Dendritic cell treated with granulocyte-macrophage colony-stimulating factor and Interleukin-4, amounts not matched to agents 40 ng/mL and 50 ng/mL, for 4 days (primary cell): ENCODE data around the gene DYSF.

Experiments
- H3K27ac Mint-ChIP-seq: one replicate; pipeline ENCODE4 v1.8.0; 2022; ENCODE audit warnings: mild to moderate bottlenecking, mixed read lengths
- H3K27me3 Mint-ChIP-seq: one replicate; pipeline ENCODE4 v1.8.0; 2022; ENCODE audit warnings: mild to moderate bottlenecking, mixed read lengths
- H3K36me3 Mint-ChIP-seq: one replicate; pipeline ENCODE4 v1.8.0; 2022; ENCODE audit warnings: low read depth, mixed read lengths
- H3K4me1 Mint-ChIP-seq: one replicate; pipeline ENCODE4 v1.8.0; 2022; ENCODE audit warnings: low read depth, mixed read lengths
- H3K4me3 Mint-ChIP-seq: one replicate; pipeline ENCODE4 v1.8.0; 2022; ENCODE audit warnings: mild to moderate bottlenecking, moderate library complexity, mixed read lengths
- H3K9me3 Mint-ChIP-seq: one replicate; pipeline ENCODE4 v1.8.0; 2022; ENCODE audit warnings: mixed read lengths
- intact Hi-C: fragments of 100-400 bp; cut with micrococcal nuclease; formaldehyde crosslinking; loops from one replicate; pipeline ENCODE4 v1.15.0; 2022

Gene DYSF

GRCh38 chr2:71693286-71694270 is 240.2 kb downstream of the DYSF start:
- intact Hi-C loops: no loop called here
- Mint-ChIP-seq H3K36me3 (peaks cover 19% of the 10 kb centered on the region), H3K27me3 (peaks cover 14% of the 10 kb centered on the region), H3K4me1 (no peaks in the 10 kb centered on the region), H3K4me3 (no peak overlapping the region), H3K9me3 (no peaks in the 10 kb centered on the region), H3K27ac (no peak overlapping the region)

GRCh38 chr2:71694501-71695234 is 241.3 kb downstream of the DYSF start:
- Mint-ChIP-seq H3K4me1 (no peaks in the 10 kb centered on the region), H3K36me3 (peaks cover 8% of the 10 kb centered on the region), H3K4me3 (no peak overlapping the region), H3K27ac (no peak overlapping the region), H3K9me3 (no peaks in the 10 kb centered on the region), H3K27me3 (peaks cover 14% of the 10 kb centered on the region)
- intact Hi-C loops: no loop called here

GRCh38 chr2:71695235-71696120 is 242.1 kb downstream of the DYSF start:
- peaks cover 12% of the 10 kb centered on the region for H3K27me3 Mint-ChIP-seq
- no peaks in the 10 kb centered on the region for H3K36me3 Mint-ChIP-seq
- H3K4me3 Mint-ChIP-seq: no peak overlapping the region
- intact Hi-C loops: no loop called here
- H3K27ac Mint-ChIP-seq: no peak overlapping the region
- no peaks in the 10 kb centered on the region for H3K4me1 Mint-ChIP-seq
- H3K9me3 Mint-ChIP-seq: no peaks in the 10 kb centered on the region

GRCh38 chr2:71696381-71696780 is 243.0 kb downstream of the DYSF start:
- H3K27ac Mint-ChIP-seq: no peak overlapping the region

GRCh38 chr2:71697106-71698004 is 244.0 kb downstream of the DYSF start:
- no peak overlapping the region for H3K4me3 Mint-ChIP-seq
- H3K27me3 Mint-ChIP-seq: peaks cover 2% of the 10 kb centered on the region
- no peak overlapping the region for H3K27ac Mint-ChIP-seq
- H3K4me1 Mint-ChIP-seq: no peaks in the 10 kb centered on the region
- H3K36me3 Mint-ChIP-seq: no peaks in the 10 kb centered on the region
- no peaks in the 10 kb centered on the region for H3K9me3 Mint-ChIP-seq
- intact Hi-C loops: no loop called here

More at GRCh38 chr2:71696381-71696780, 243.0 kb downstream of the DYSF start:
- intact Hi-C loops: no loop called here
- Mint-ChIP-seq H3K4me1 (no peaks in the 10 kb centered on the region), H3K27me3 (peaks cover 6% of the 10 kb centered on the region), H3K9me3 (no peaks in the 10 kb centered on the region), H3K36me3 (no peaks in the 10 kb centered on the region), H3K4me3 (no peak overlapping the region)

GRCh38 chr2:71699428-71699827 is 246.1 kb downstream of the DYSF start:
- Mint-ChIP-seq H3K27ac (no peak overlapping the region), H3K27me3 (peaks cover 2% of the 10 kb centered on the region), H3K4me1 (no peaks in the 10 kb centered on the region), H3K9me3 (no peaks in the 10 kb centered on the region), H3K36me3 (no peaks in the 10 kb centered on the region), H3K4me3 (no peak overlapping the region)
- intact Hi-C loops: no loop called here

GRCh38 chr2:71700041-71700657 is 246.8 kb downstream of the DYSF start:
- intact Hi-C loops: no loop called here
- H3K27ac Mint-ChIP-seq: no peak overlapping the region
- H3K27me3 Mint-ChIP-seq: peaks cover 2% of the 10 kb centered on the region
- no peak overlapping the region for H3K4me3 Mint-ChIP-seq
- H3K36me3 Mint-ChIP-seq: no peaks in the 10 kb centered on the region
- no peaks in the 10 kb centered on the region for H3K4me1 Mint-ChIP-seq
- H3K9me3 Mint-ChIP-seq: no peaks in the 10 kb centered on the region

- no peak overlapping the region for H3K27ac Mint-ChIP-seq
- no peaks in the 10 kb centered on the region for H3K36me3 Mint-ChIP-seq
- H3K4me1 Mint-ChIP-seq: no peaks in the 10 kb centered on the region
- intact Hi-C loops: no loop called here
- H3K9me3 Mint-ChIP-seq: no peaks in the 10 kb centered on the region
- H3K4me3 Mint-ChIP-seq: no peak overlapping the region
- peaks cover 2% of the 10 kb centered on the region for H3K27me3 Mint-ChIP-seq
Measured at GRCh38 chr2:71700658-71701397, 247.5 kb downstream of the DYSF start.

- Mint-ChIP-seq H3K9me3 (no peaks in the 10 kb centered on the region), H3K4me3 (no peak overlapping the region), H3K36me3 (no peaks in the 10 kb centered on the region)
Measured at GRCh38 chr2:71702071-71702970, 249.0 kb downstream of the DYSF start.

GRCh38 chr2:71702971-71703898 is 249.9 kb downstream of the DYSF start:
- no peak overlapping the region for H3K4me3 Mint-ChIP-seq
- intact Hi-C loops: no loop called here

More at GRCh38 chr2:71702071-71702970, 249.0 kb downstream of the DYSF start:
- H3K27me3 Mint-ChIP-seq: peaks cover under 1% of the 10 kb centered on the region
- intact Hi-C loops: no loop called here
- no peaks in the 10 kb centered on the region for H3K4me1 Mint-ChIP-seq
- no peak overlapping the region for H3K27ac Mint-ChIP-seq

More at GRCh38 chr2:71702971-71703898, 249.9 kb downstream of the DYSF start:
- Mint-ChIP-seq H3K27ac (no peak overlapping the region), H3K9me3 (no peaks in the 10 kb centered on the region), H3K27me3 (no peaks in the 10 kb centered on the region), H3K36me3 (no peaks in the 10 kb centered on the region), H3K4me1 (no peaks in the 10 kb centered on the region)
